DOHH2 (cell line): ENCODE data around the gene GSK3A.
A peak's percentile ranks its signal among the peaks of the same experiment; 100 is the strongest.

Source experiments
- H3F3A ChIP-seq: fragments of 200-600 bp; sonication (generic), shearing (Covaris generic); 2 replicates; pipeline ENCODE4 v1.6.0; 2016; ENCODE audit warnings: antibody characterized with exemption, mild to moderate bottlenecking; ENCODE audit not compliant: control insufficient read depth, insufficient read depth
- H3K27ac ChIP-seq: fragments of 200-600 bp; sonication (generic); 2 replicates; pipeline ENCODE4 v1.5.1; 2014; ENCODE audit warnings: low read depth, mild to moderate bottlenecking, low read length, moderate library complexity
- H3K27me3 ChIP-seq: fragments of 200-600 bp; sonication (generic); 2 replicates; pipeline ENCODE4 v1.6.1; 2014; ENCODE audit warnings: mild to moderate bottlenecking, low read length, mixed read lengths; ENCODE audit not compliant: control insufficient read depth
- H3K36me3 ChIP-seq: fragments of 200-600 bp; sonication (generic); 2 replicates; pipeline ENCODE4 v1.6.1; 2014; ENCODE audit warnings: mild to moderate bottlenecking, low read length, moderate library complexity, mixed read lengths; ENCODE audit not compliant: control insufficient read depth
- H3K4me1 ChIP-seq: fragments of 200-600 bp; sonication (generic); 2 replicates; pipeline ENCODE4 v1.6.1; 2014; ENCODE audit warnings: mild to moderate bottlenecking, low read length, mixed read lengths; ENCODE audit not compliant: control insufficient read depth
- H3K4me2 ChIP-seq: fragments of 200-600 bp; sonication (generic); 2 replicates; pipeline ENCODE4 v1.6.0; 2014; ENCODE audit warnings: mild to moderate bottlenecking, low read length, moderate library complexity
- H3K4me3 ChIP-seq: fragments of 200-600 bp; sonication (generic); 2 replicates; pipeline ENCODE4 v1.5.1; 2014; ENCODE audit warnings: mild to moderate bottlenecking, low read length, mixed read lengths
- H3K79me2 ChIP-seq: fragments of 200-600 bp; sonication (generic); 2 replicates; pipeline ENCODE4 v1.6.1; 2014; ENCODE audit warnings: mild to moderate bottlenecking, low read length, mixed read lengths; ENCODE audit not compliant: control insufficient read depth
- H3K9me2 ChIP-seq: fragments of 200-600 bp; sonication (generic); replicated peaks from 2 replicates; pipeline ENCODE4 v1.6.1; 2014; ENCODE audit warnings: mild to moderate bottlenecking, low read length, mixed read lengths; ENCODE audit not compliant: control insufficient read depth
- H3K9me3 ChIP-seq: fragments of 200-600 bp; sonication (generic); 2 replicates; pipeline ENCODE4 v1.6.1; 2014; ENCODE audit warnings: antibody characterized with exemption, low read length, mixed read lengths; ENCODE audit not compliant: control insufficient read depth, insufficient read depth
- H4K20me1 ChIP-seq: fragments of 200-600 bp; sonication (generic); 2 replicates; pipeline ENCODE4 v1.6.0; 2014; ENCODE audit warnings: low read depth, mild to moderate bottlenecking, antibody characterized with exemption, low read length, moderate library complexity; ENCODE audit not compliant: control insufficient read depth, insufficient read depth
- EZH2phosphoT487 ChIP-seq: fragments of 200-600 bp; sonication (generic); IDR thresholded peaks from 2 replicates; pipeline ENCODE4 v1.6.1; 2017; ENCODE audit warnings: borderline replicate concordance, mild to moderate bottlenecking, antibody characterized with exemption, low read length, moderate library complexity, mixed read lengths
- TF ChIP-seq, protein P1 (sequence below): fragments of 200-600 bp; sonication (generic); IDR thresholded peaks from one replicate; pipeline ENCODE4 v1.5.1; 2014; ENCODE audit warnings: antibody characterized with exemption, mild to moderate bottlenecking, low read depth, low read length; ENCODE audit not compliant: poor library complexity, severe bottlenecking

Gene GSK3A

GRCh38 chr19:42286349-42287016 is 44.1 kb upstream of the GSK3A start:
- H3K4me2 ChIP-seq: peak overlapping the region; percentile 87
- peaks cover 34% of the 10 kb centered on the region for H3K79me2 ChIP-seq
- peaks cover 57% of the 10 kb centered on the region for H3K36me3 ChIP-seq
- peak overlapping the region; percentile 75 for H3K4me3 ChIP-seq
- peaks cover 42% of the 10 kb centered on the region for H3K4me1 ChIP-seq
- TF ChIP-seq, protein P1, sequence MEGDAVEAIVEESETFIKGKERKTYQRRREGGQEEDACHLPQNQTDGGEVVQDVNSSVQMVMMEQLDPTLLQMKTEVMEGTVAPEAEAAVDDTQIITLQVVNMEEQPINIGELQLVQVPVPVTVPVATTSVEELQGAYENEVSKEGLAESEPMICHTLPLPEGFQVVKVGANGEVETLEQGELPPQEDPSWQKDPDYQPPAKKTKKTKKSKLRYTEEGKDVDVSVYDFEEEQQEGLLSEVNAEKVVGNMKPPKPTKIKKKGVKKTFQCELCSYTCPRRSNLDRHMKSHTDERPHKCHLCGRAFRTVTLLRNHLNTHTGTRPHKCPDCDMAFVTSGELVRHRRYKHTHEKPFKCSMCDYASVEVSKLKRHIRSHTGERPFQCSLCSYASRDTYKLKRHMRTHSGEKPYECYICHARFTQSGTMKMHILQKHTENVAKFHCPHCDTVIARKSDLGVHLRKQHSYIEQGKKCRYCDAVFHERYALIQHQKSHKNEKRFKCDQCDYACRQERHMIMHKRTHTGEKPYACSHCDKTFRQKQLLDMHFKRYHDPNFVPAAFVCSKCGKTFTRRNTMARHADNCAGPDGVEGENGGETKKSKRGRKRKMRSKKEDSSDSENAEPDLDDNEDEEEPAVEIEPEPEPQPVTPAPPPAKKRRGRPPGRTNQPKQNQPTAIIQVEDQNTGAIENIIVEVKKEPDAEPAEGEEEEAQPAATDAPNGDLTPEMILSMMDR: no peak
- no peak for TF ChIP-seq EZH2phosphoT487
- H3K9me3 ChIP-seq: no peaks in the 10 kb centered on the region
- H3K27me3 ChIP-seq: no peaks in the 10 kb centered on the region
- no peaks in the 10 kb centered on the region for H3K9me2 ChIP-seq
- H4K20me1 ChIP-seq: 0 out of 2 replicates have a peak, but pooled peaks cover 3% of the 10 kb centered on the region
- H3K27ac ChIP-seq: peak overlapping the region; percentile 61
- peaks cover 12% of the 10 kb centered on the region for H3F3A ChIP-seq

GRCh38 chr19:42285988-42286348 is 43.6 kb upstream of the GSK3A start:
- no peaks in the 10 kb centered on the region for H3K9me3 ChIP-seq
- 0 out of 2 replicates have a peak, but pooled peaks cover 3% of the 10 kb centered on the region for H4K20me1 ChIP-seq
- H3F3A ChIP-seq: peaks cover 12% of the 10 kb centered on the region
- peak overlapping the region; percentile 87 for H3K4me2 ChIP-seq
- peak overlapping the region; percentile 75 for H3K4me3 ChIP-seq
- no peaks in the 10 kb centered on the region for H3K9me2 ChIP-seq
- H3K27me3 ChIP-seq: no peaks in the 10 kb centered on the region
- peaks cover 38% of the 10 kb centered on the region for H3K79me2 ChIP-seq
- H3K36me3 ChIP-seq: peaks cover 52% of the 10 kb centered on the region
- H3K4me1 ChIP-seq: peaks cover 46% of the 10 kb centered on the region
- TF ChIP-seq, protein P1: peak; percentile 16
- TF ChIP-seq EZH2phosphoT487: no peak
- peak overlapping the region; percentile 61 for H3K27ac ChIP-seq

DNA sequence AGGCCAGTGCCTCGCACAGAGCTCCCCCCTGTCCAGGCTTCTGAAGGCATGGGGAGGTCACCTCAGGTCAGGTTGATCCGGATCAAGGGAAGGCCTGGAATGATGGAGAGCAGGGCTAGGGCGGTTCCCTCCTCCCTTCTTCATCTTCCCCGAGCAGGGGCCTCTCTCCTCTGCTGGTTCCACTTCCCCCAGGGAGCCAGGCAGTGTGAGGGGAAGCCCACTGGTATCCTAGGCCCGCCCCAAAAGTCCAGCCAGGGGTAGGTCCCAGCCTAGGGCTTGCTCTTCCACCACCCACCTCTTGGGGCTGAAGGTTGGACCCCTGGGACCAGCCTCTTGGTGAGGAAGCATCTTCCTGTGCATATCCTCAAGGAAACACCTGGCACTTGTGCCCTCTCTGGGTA is 43.1 kb upstream of the GSK3A start:
- no peaks in the 10 kb centered on the region for H3K27me3 ChIP-seq
- peak overlapping the region; percentile 75 for H3K4me3 ChIP-seq
- H3K9me2 ChIP-seq: no peaks in the 10 kb centered on the region
- H3K79me2 ChIP-seq: peaks cover 38% of the 10 kb centered on the region
- peaks cover 12% of the 10 kb centered on the region for H3F3A ChIP-seq
- no peaks in the 10 kb centered on the region for H3K9me3 ChIP-seq
- H3K4me1 ChIP-seq: peaks cover 46% of the 10 kb centered on the region
- peak overlapping the region; percentile 61 for H3K27ac ChIP-seq
- no peak for TF ChIP-seq EZH2phosphoT487
- TF ChIP-seq, protein P1: no peak
- peaks cover 48% of the 10 kb centered on the region for H3K36me3 ChIP-seq
- H3K4me2 ChIP-seq: peak overlapping the region; percentile 87
- H4K20me1 ChIP-seq: 0 out of 2 replicates have a peak, but pooled peaks cover 3% of the 10 kb centered on the region
